ENCODE measurements around the gene TMEM121.
A peak's percentile ranks its signal among the peaks of the same experiment; 100 is the strongest.

Gene TMEM121

DNA sequence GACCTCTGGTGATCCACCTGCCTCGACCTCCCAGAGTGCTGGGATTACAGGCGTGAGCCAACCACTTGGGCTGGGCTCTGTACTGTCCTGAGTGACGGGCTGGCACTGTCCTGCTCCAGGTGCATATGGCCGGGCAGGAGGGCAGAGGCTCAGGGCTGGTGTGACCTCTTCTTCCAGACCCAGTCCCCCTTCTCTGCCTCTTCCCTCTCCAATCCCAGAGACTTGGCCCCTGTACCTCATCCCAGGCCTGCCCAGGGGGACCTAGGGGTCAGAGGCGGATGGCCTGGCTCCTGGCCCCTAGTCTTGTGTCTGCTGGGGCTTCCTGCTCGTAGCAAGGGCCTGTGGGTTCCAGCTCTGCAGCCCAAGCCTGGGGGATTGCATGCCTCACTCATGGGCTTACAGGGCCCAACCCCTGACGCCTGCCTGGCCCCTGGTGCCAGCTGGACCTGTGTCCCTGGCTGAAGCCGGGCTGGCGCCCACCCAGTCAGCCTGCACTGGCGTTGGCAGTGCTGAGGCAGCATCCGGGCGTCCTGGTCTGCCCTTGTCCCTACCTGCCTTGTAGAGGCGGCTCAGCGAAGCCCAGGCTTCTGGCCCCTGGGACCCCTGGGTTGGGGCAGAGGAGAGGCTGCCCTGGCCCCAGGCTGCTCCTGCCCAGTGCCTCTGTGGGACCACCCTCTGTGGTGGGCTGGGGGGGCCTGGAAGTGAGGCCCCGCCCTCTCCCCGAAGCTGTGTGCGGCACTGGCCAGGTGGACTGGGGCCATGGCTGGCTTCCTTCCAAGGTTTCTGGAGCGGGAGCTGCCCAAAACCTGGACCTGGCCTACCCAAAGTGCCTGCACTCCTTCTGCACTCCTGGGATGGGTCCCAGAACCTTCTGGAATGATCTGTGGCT lies 31.0 kb upstream of the TMEM121 start:
- H3K27ac ChIP-seq (ENCODE audit: low read depth, low read length) = no peak overlapping the region
- H3K36me3 ChIP-seq (ENCODE audit: insufficient read depth, low read length) = no peaks in the 10 kb centered on the region
- H3K9ac ChIP-seq (ENCODE audit: low read length) = no peak overlapping the region
- no peaks in the 10 kb centered on the region for H3K27me3 ChIP-seq (ENCODE audit: control insufficient read depth in 1 of 2, insufficient read depth in 2 of 2, low read length in 2 of 2)
- peaks cover 6% of the 10 kb centered on the region for H3K4me1 ChIP-seq (ENCODE audit: insufficient read depth, low read length)
- H3K9me3 ChIP-seq (ENCODE audit: low read length) = no peaks in the 10 kb centered on the region
- no peak overlapping the region for H3K4me3 ChIP-seq (ENCODE audit: low read depth in 1 of 2, low read length in 2 of 2)

DNA sequence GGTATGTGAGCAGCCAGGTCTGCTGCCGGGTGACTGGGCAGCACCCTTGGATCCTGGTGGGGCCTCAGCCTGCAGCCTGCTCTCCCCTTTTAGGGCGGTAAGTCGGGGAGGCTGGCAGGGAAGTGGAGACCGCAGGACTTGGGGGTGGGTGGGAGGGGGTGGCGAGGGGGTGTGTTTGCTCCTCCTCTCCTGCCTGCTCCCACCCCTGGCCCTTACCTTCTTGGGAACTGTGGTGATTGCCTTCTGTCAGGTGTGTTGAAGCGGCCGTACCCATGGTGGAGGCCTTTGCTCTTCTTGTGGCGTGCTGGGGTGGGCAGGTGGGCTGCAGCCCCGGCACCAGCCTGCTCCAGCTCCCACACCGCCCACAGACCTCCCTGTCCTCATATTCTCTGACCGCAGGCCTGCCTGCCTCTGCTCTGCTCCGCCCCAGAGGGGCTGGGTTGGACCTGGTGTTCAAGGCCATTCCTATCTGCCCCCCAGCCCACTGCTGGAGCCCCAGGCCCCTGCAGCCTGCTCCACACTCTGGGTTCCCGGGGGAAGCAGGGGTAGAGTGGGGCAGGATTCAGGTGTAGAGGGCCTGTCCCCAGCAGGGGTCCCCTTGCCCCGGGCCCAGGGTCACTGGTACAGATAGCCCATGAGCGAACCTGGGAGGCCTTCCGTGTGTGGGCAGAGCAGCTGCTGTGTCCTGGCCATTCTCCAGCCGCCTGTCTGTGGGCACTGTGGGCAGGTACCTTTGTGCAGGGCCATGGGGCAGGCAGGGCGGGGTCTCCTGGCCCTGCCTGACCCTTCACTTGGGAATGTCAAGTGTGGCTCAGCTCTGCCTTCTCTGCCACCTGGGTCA lies 30.2 kb upstream of the TMEM121 start:
- H3K36me3 ChIP-seq (ENCODE audit: insufficient read depth, low read length) = no peaks in the 10 kb centered on the region
- no peak overlapping the region for H3K27ac ChIP-seq (ENCODE audit: low read depth, low read length)
- H3K9ac ChIP-seq (ENCODE audit: low read length) = no peak overlapping the region
- H3K4me3 ChIP-seq (ENCODE audit: low read depth in 1 of 2, low read length in 2 of 2) = no peak overlapping the region
- no peaks in the 10 kb centered on the region for H3K9me3 ChIP-seq (ENCODE audit: low read length)
- no peaks in the 10 kb centered on the region for H3K27me3 ChIP-seq (ENCODE audit: control insufficient read depth in 1 of 2, insufficient read depth in 2 of 2, low read length in 2 of 2)
- peaks cover 6% of the 10 kb centered on the region for H3K4me1 ChIP-seq (ENCODE audit: insufficient read depth, low read length)

DNA sequence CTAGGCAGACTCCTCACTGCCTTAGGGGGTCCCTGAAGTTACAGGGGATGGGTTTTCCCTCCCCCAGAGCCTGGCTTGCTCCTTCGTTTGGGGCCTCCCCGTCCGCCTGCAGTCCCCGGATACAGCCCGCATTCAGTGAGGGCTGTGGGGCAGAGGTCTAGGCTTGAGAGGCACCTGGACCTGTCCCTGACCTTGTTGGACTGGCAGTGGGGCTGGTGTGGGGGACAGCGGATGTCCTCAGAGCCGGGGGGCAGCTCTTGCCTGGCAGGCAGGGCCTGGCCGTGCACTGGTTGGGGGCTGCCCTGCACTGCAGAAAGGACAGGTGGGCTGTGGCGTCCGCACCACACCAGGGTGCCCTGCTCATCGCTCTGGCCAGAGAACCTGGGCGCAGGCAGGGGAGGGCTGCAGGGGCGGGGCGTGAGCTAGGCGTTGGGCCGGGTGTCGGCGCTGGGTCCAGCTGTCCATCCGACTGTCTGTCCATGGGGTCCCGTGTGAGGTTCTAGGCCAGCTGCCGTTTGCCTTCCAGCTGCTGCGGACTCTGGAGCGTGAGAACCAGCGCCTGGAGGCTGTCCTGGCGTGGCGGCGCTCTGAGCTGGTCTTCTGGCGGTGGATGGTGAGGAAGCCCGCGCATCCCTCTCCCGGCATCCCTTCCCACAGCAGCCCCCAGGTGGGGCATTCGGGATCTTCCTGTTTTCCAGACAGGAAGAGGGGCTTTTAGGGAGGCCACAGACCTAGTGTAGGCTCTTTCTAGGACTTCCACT lies 29.4 kb upstream of the TMEM121 start:
- no peaks in the 10 kb centered on the region for H3K27me3 ChIP-seq (ENCODE audit: control insufficient read depth in 1 of 2, insufficient read depth in 2 of 2, low read length in 2 of 2)
- no peaks in the 10 kb centered on the region for H3K9me3 ChIP-seq (ENCODE audit: low read length)
- no peaks in the 10 kb centered on the region for H3K36me3 ChIP-seq (ENCODE audit: insufficient read depth, low read length)
- peaks cover 2% of the 10 kb centered on the region for H3K4me1 ChIP-seq (ENCODE audit: insufficient read depth, low read length)
- H3K9ac ChIP-seq (ENCODE audit: low read length) = no peak overlapping the region
- H3K4me3 ChIP-seq (ENCODE audit: low read depth in 1 of 2, low read length in 2 of 2) = no peak overlapping the region
- no peak overlapping the region for H3K27ac ChIP-seq (ENCODE audit: low read depth, low read length)

DNA sequence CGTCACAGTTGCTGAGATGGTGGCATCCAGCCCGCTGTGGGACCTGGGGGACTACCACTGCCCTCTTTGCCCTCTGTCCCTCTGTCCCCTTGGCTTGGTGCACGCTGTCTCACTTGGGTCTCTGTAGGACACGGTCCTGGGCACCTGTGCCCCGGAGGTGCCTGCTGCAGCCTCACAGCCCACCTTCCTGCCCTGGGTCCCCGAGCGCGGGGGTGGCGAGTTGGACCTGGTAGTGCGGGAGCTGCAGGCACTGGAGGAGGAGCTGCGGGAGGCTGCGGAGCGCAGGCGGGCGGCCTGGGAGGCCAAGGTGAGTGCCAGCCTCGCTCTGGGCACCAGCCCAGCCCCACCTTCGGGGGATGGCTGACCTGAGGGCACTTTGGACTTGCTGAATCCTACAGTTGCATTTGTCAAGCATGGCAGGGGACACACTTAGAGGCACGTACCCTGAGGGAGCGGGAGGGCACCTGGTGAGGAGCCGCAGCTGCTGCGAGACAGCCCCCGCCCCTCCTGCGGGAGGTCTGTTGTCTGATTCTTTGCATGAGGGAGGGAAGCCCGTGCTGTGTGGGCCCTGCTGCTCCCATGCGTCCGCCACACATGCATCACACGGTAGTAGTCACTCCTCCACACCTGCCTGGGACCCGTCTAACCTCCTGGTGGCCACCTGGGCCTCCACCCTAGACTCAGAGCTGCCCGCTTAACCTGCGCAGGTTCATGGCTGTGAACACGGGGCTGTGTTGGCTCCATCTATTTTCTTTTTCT lies 28.5 kb upstream of the TMEM121 start:
- Histone ChIP-seq H3K4me1 (ENCODE audit: insufficient read depth, low read length) (no peaks in the 10 kb centered on the region), H3K4me3 (ENCODE audit: low read depth in 1 of 2, low read length in 2 of 2) (no peak overlapping the region), H3K9ac (ENCODE audit: low read length) (no peak overlapping the region), H3K9me3 (ENCODE audit: low read length) (no peaks in the 10 kb centered on the region), H3K27me3 (ENCODE audit: control insufficient read depth in 1 of 2, insufficient read depth in 2 of 2, low read length in 2 of 2) (no peaks in the 10 kb centered on the region), H3K36me3 (ENCODE audit: insufficient read depth, low read length) (no peaks in the 10 kb centered on the region), H3K27ac (ENCODE audit: low read depth, low read length) (no peak overlapping the region)

DNA sequence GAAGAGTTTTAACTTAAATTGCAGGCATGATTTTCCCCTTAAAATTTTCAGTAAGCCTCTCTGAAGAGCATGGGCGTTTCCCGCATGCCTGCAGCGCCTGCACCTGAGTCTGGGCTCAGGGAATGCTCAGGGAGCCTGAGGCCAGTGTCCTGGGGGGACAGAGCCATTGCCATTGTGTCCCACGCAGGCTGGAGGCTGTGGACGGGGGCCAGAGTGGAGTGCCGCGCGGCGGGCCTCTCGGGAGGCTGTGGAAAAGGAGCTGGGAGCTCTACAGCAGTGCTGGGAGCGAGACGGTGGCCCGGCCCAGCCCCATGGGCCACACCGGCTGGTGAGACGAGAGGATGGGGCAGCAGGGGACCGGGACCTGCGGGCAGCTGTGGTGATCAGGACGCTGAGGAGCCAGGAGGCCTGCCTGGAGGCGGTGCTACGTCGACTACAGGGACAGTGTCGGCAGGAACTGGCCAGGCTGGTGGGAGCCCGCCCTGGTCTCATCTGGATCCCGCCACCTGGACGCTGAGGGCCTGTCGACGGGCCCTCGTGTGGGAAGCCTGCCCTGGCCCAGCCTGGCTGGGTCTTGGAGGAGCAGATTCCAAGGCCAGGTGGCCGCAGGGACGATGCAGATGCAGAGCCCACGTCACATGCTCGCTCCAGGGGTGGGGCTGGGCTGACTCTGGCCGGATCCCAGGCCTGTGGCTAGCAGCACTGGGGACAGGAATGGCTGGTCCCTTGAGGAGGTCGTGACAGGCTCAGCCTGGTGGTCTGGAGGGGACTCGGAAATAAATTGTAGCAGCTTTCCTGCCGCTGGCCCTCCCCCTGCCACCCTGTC lies 27.7 kb upstream of the TMEM121 start:
- Histone ChIP-seq H3K27me3 (ENCODE audit: control insufficient read depth in 1 of 2, insufficient read depth in 2 of 2, low read length in 2 of 2) (no peaks in the 10 kb centered on the region), H3K27ac (ENCODE audit: low read depth, low read length) (peak overlapping the region; percentile 13), H3K9ac (ENCODE audit: low read length) (no peak overlapping the region), H3K4me1 (ENCODE audit: insufficient read depth, low read length) (no peaks in the 10 kb centered on the region), H3K4me3 (ENCODE audit: low read depth in 1 of 2, low read length in 2 of 2) (no peak overlapping the region), H3K9me3 (ENCODE audit: low read length) (no peaks in the 10 kb centered on the region), H3K36me3 (ENCODE audit: insufficient read depth, low read length) (no peaks in the 10 kb centered on the region)

DNA sequence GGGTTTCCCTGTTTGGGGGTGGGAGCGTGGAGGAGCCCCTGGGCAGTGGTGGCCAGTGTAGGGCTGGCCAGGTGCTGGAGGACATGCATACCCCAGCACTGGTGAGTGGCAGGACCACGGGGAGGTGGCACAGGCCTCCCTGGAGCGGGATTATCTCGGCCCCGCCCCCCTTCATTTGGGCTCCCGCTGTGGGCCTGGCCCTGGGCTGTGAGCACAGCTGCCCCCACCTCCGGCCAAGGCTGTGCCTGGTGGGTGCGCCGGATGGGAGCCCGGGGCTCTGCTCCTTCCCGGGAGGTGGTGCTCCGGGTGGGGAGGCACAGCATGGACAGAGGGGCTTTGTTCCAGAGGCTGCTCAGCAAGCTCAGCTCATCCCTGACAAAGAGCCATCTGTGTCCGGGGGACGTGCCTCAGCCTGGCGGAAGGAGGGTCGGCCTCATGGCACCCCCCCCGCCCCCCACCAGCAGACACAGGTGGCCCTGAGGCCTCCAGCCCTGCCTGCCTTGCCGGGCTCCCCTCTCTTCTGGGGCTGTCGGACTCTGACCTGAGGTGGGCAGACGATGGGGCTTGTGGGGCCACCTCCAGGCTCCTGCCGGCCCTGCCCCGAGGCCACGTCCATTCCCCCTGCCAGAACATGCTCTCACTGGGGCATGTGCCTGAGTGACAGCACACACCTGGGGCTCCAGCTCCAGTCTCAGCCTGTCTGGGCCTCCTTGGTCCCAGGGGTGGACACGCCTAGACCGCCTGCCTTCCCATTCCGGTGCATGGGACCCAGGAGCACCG lies 26.9 kb upstream of the TMEM121 start:
- no peak overlapping the region for H3K4me3 ChIP-seq (ENCODE audit: low read depth in 1 of 2, low read length in 2 of 2)
- no peaks in the 10 kb centered on the region for H3K4me1 ChIP-seq (ENCODE audit: insufficient read depth, low read length)
- H3K27ac ChIP-seq (ENCODE audit: low read depth, low read length) = no peak overlapping the region
- H3K9me3 ChIP-seq (ENCODE audit: low read length) = no peaks in the 10 kb centered on the region
- no peak overlapping the region for H3K9ac ChIP-seq (ENCODE audit: low read length)
- H3K27me3 ChIP-seq (ENCODE audit: control insufficient read depth in 1 of 2, insufficient read depth in 2 of 2, low read length in 2 of 2) = no peaks in the 10 kb centered on the region
- H3K36me3 ChIP-seq (ENCODE audit: insufficient read depth, low read length) = no peaks in the 10 kb centered on the region

DNA sequence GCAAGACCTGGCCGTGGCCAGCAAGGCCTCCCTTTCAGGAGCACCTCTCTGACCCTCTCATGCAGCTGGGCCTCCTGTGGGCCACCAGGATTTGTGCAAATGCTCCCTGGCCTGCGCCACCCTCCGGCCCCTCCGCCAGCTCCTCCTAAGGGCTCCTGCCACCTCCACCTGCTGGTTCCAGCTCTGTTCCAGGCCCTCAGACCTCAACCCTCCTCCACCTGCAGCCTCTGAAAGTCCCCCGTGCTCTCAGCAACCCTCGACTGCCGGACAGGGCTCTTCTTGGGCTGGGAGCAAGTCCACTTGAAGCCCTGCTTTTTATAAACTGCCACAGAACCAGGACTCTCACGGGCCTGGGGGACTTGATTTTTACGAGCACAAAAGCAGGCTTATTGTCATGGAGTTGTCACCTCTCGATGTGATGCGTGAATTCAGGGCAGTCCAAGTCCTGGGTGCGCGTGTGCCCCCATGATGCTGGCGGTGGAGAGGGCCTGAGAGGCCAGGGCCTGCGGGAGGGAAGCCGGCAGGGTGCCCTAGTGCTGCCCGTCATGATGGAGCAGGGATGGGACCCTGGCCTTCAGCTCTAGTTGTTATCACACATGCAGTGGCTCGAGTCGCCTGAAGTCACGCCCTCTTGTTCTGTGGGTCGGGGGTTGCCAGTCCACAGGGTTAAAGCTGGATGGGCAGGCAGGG lies 26.2 kb upstream of the TMEM121 start:
- Histone ChIP-seq H3K4me1 (ENCODE audit: insufficient read depth, low read length) (no peaks in the 10 kb centered on the region), H3K27me3 (ENCODE audit: control insufficient read depth in 1 of 2, insufficient read depth in 2 of 2, low read length in 2 of 2) (no peaks in the 10 kb centered on the region), H3K27ac (ENCODE audit: low read depth, low read length) (no peak overlapping the region), H3K4me3 (ENCODE audit: low read depth in 1 of 2, low read length in 2 of 2) (no peak overlapping the region), H3K36me3 (ENCODE audit: insufficient read depth, low read length) (no peaks in the 10 kb centered on the region), H3K9ac (ENCODE audit: low read length) (no peak overlapping the region), H3K9me3 (ENCODE audit: low read length) (no peaks in the 10 kb centered on the region)

DNA sequence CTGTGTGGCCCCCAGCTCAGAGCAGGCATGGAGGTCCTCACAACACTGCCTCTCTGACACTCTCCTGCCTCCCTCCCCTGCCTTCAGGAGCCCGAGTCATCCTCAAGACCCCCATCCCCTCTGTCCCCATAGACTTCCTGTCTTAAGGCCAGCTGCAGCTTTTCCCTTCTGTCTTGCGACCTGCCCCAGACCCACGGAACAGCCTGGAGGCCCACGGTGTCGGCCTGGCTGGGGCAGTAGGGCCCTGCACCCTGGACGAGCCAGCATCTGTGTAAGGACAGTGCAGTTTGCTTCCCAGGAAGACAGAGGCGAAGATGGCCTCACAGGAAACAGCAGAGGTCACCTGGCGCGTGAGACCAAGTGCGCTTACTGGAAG lies 25.7 kb upstream of the TMEM121 start:
- H3K27me3 ChIP-seq (ENCODE audit: control insufficient read depth in 1 of 2, insufficient read depth in 2 of 2, low read length in 2 of 2) = no peaks in the 10 kb centered on the region
- no peak overlapping the region for H3K27ac ChIP-seq (ENCODE audit: low read depth, low read length)
- H3K9ac ChIP-seq (ENCODE audit: low read length) = no peak overlapping the region

DNA sequence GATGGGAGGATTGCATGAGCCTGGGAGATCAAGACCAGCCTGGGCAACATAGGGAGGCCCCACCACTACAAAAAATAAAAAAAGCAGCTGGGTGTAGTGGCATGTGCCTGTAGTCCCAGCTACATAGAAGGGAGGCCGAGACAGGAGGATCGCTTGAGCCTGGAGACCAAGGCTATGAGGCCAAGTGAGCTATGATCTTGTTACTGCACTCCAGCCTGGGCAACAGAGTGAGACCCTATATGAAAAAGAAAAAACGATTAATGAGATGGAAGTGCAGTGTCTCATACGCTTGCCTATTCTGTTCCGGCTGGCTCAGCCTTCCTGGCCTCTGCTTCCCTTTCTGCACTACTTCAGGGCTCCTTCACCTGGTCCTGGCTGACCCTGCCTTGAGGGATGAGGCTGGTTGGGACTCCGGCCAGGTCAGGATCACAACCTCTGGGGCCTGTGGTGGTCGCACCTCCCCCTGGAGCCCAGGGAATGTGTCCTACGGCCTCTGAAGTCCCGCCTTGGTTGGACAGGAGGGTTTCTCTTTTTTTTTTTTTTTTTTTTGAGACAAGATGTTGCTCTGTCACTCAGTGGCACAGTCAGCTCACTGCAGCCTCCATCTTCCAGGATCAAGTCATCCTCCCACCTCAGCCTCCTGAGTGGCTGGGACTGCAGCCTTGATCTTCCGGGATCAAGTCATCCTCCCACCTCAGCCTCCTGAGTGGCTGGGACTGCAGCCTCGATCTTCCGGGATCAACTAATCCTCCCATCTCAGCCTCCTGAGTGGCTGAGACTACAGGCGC lies 24.7 kb upstream of the TMEM121 start:
- Histone ChIP-seq H3K4me3 (ENCODE audit: low read depth in 1 of 2, low read length in 2 of 2) (no peak overlapping the region), H3K9ac (ENCODE audit: low read length) (no peak overlapping the region), H3K4me1 (ENCODE audit: insufficient read depth, low read length) (no peaks in the 10 kb centered on the region), H3K36me3 (ENCODE audit: insufficient read depth, low read length) (no peaks in the 10 kb centered on the region), H3K27ac (ENCODE audit: low read depth, low read length) (no peak overlapping the region), H3K9me3 (ENCODE audit: low read length) (no peaks in the 10 kb centered on the region), H3K27me3 (ENCODE audit: control insufficient read depth in 1 of 2, insufficient read depth in 2 of 2, low read length in 2 of 2) (no peaks in the 10 kb centered on the region)

More for the DNA sequence above, 25.7 kb upstream of the TMEM121 start:
- H3K4me3 ChIP-seq (ENCODE audit: low read depth in 1 of 2, low read length in 2 of 2) = no peak overlapping the region
- H3K36me3 ChIP-seq (ENCODE audit: insufficient read depth, low read length) = no peaks in the 10 kb centered on the region
- H3K9me3 ChIP-seq (ENCODE audit: low read length) = no peaks in the 10 kb centered on the region
- no peaks in the 10 kb centered on the region for H3K4me1 ChIP-seq (ENCODE audit: insufficient read depth, low read length)

Measured in muscle layer of colon (tissue), 2 donors.